H9 (cell line): ENCODE measurements around the gene RFT1. TPM values are rescaled to one million over a fixed set of nuclear protein-coding genes. Genes with fewer than 3 reads are reported as not detected.

Experiments
- DNase-seq: peaks from one replicate; pipeline ENCODE4 v3.0.0-alpha.2; 2017
- H2AFZ ChIP-seq: one replicate; pipeline ENCODE4 v1.6.1; 2013; ENCODE audit warnings: mild to moderate bottlenecking, low read length, control low read depth, moderate library complexity
- H2AK5ac ChIP-seq: 2 replicates; pipeline ENCODE4 v1.6.1; 2013; ENCODE audit warnings: low read length, control low read depth, mixed read lengths; ENCODE audit not compliant: insufficient read length
- H2BK120ac ChIP-seq: one replicate; pipeline ENCODE4 v1.6.1; 2013; ENCODE audit warnings: low read depth, mild to moderate bottlenecking, low read length, control low read depth, inconsistent platforms; ENCODE audit not compliant: poor library complexity, severe bottlenecking
- H2BK12ac ChIP-seq: 2 replicates; pipeline ENCODE4 v1.6.1; 2013; ENCODE audit warnings: low read length, control low read depth, mixed read lengths, low read depth; ENCODE audit not compliant: insufficient read length
- H2BK15ac ChIP-seq: 2 replicates; pipeline ENCODE4 v1.6.1; 2013; ENCODE audit warnings: low read depth, low read length, control low read depth
- H2BK20ac ChIP-seq: one replicate; pipeline ENCODE4 v1.6.1; 2013; ENCODE audit warnings: low read depth, mild to moderate bottlenecking, low read length, control low read depth, inconsistent platforms; ENCODE audit not compliant: poor library complexity, severe bottlenecking
- H2BK5ac ChIP-seq: 2 replicates; pipeline ENCODE4 v1.6.1; 2013; ENCODE audit warnings: low read length, control low read depth, mixed read lengths; ENCODE audit not compliant: insufficient read length
- H3K14ac ChIP-seq: 2 replicates; pipeline ENCODE4 v1.6.1; 2013; ENCODE audit warnings: low read length, control low read depth; ENCODE audit not compliant: insufficient read depth
- H3K18ac ChIP-seq: 2 replicates; pipeline ENCODE4 v1.6.1; 2013; ENCODE audit warnings: low read depth, mild to moderate bottlenecking, mixed read lengths, low read length, control low read depth; ENCODE audit not compliant: insufficient read length
- H3K23ac ChIP-seq: 2 replicates; pipeline ENCODE4 v1.6.1; 2013; ENCODE audit warnings: low read length, control low read depth, mixed read lengths, low read depth; ENCODE audit not compliant: insufficient read length
- H3K23me2 ChIP-seq: 2 replicates; pipeline ENCODE4 v1.6.1; 2013; ENCODE audit warnings: low read depth, mild to moderate bottlenecking, mixed read lengths, low read length, control low read depth; ENCODE audit not compliant: insufficient read length, poor library complexity, severe bottlenecking
- H3K27ac ChIP-seq: 2 replicates; pipeline ENCODE4 v1.5.1; 2013; ENCODE audit warnings: low read length, control low read depth, mixed read lengths, low read depth; ENCODE audit not compliant: insufficient read length
- H3K27me3 ChIP-seq: 2 replicates; pipeline ENCODE4 v1.6.1; 2013; ENCODE audit warnings: low read length, control low read depth, inconsistent platforms; ENCODE audit not compliant: insufficient read depth
- H3K4ac ChIP-seq: 2 replicates; pipeline ENCODE4 v1.6.1; 2013; ENCODE audit warnings: low read depth, mild to moderate bottlenecking, control low read depth, inconsistent platforms, low read length, moderate library complexity
- H3K4me1 ChIP-seq: 2 replicates; pipeline ENCODE4 v1.6.1; 2013; ENCODE audit warnings: low read length, control low read depth, inconsistent platforms; ENCODE audit not compliant: insufficient read depth
- H3K4me2 ChIP-seq: 2 replicates; pipeline ENCODE4 v1.6.1; 2013; ENCODE audit warnings: low read length, control low read depth, mixed read lengths; ENCODE audit not compliant: insufficient read length, insufficient read depth
- H3K56ac ChIP-seq: 2 replicates; pipeline ENCODE4 v1.6.1; 2013; ENCODE audit warnings: low read depth, mild to moderate bottlenecking, mixed read lengths, low read length, control low read depth; ENCODE audit not compliant: insufficient read length
- H3K79me1 ChIP-seq: 2 replicates; pipeline ENCODE4 v1.6.1; 2013; ENCODE audit warnings: low read depth, mild to moderate bottlenecking, moderate library complexity, low read length, control low read depth, inconsistent platforms; ENCODE audit not compliant: insufficient read depth, poor library complexity, severe bottlenecking
- H3K79me2 ChIP-seq: 2 replicates; pipeline ENCODE4 v1.6.1; 2013; ENCODE audit warnings: low read length, control low read depth, inconsistent platforms; ENCODE audit not compliant: insufficient read depth
- H3K9ac ChIP-seq: 2 replicates; pipeline ENCODE4 v1.6.1; 2013; ENCODE audit warnings: low read length, control low read depth, mixed read lengths; ENCODE audit not compliant: insufficient read length; ENCODE audit errors: extremely low read depth
- H3K9me3 ChIP-seq: one replicate; pipeline ENCODE4 v1.6.1; 2013; ENCODE audit warnings: low read depth, low read length, inconsistent platforms; ENCODE audit not compliant: control insufficient read depth
- H3T11ph ChIP-seq: one replicate; pipeline ENCODE4 v1.6.1; 2013; ENCODE audit warnings: mild to moderate bottlenecking, low read length, control low read depth, inconsistent platforms
- H4K20me1 ChIP-seq: one replicate; pipeline ENCODE4 v1.6.1; 2013; ENCODE audit not compliant: control insufficient read depth, insufficient read length, insufficient read depth
- H4K5ac ChIP-seq: 2 replicates; pipeline ENCODE4 v1.6.1; 2013; ENCODE audit warnings: low read depth, mild to moderate bottlenecking, mixed read lengths, low read length, control low read depth; ENCODE audit not compliant: insufficient read length
- H4K8ac ChIP-seq: replicated peaks from 2 replicates; pipeline ENCODE4 v1.6.1; 2013; ENCODE audit warnings: low read length, control low read depth, mixed read lengths, low read depth; ENCODE audit not compliant: insufficient read length
- H4K91ac ChIP-seq: 2 replicates; pipeline ENCODE4 v1.6.1; 2013; ENCODE audit warnings: low read depth, mild to moderate bottlenecking, moderate library complexity, mixed read lengths, low read length, control low read depth; ENCODE audit not compliant: insufficient read length
- H3K27ac Mint-ChIP-seq, 3 experiments: 2 replicates in 2 of 3; 3 replicates in 1 of 3; pipeline ENCODE4 v1.8.0; 2020 to 2021; ENCODE audit warnings: mixed read lengths in 3 of 3, mild to moderate bottlenecking in 1 of 3, moderate library complexity in 1 of 3
- H3K27me3 Mint-ChIP-seq: 2 replicates; pipeline ENCODE4 v1.8.0; 2021; ENCODE audit warnings: low read depth, mild to moderate bottlenecking, moderate library complexity, mixed read lengths
- H3K36me3 Mint-ChIP-seq, 3 experiments: 2 replicates in 2 of 3; 3 replicates in 1 of 3; pipeline ENCODE4 v1.8.0; 2020 to 2021; ENCODE audit warnings: low read depth in 3 of 3, mixed read lengths in 3 of 3; ENCODE audit not compliant: insufficient read depth in 1 of 3
- H3K4me1 Mint-ChIP-seq, 2 experiments: 2 replicates each; pipeline ENCODE4 v1.8.0; 2020; ENCODE audit warnings: mixed read lengths in 2 of 2
- H3K4me3 Mint-ChIP-seq, 2 experiments: 2 replicates in 1 of 2; 3 replicates in 1 of 2; pipeline ENCODE4 v1.8.0; 2020 to 2021; ENCODE audit warnings: mild to moderate bottlenecking in 2 of 2, mixed read lengths in 2 of 2, moderate library complexity in 1 of 2
- H3K9me3 Mint-ChIP-seq, 2 experiments: 2 replicates in 1 of 2; 3 replicates in 1 of 2; pipeline ENCODE4 v1.8.0; 2020; ENCODE audit warnings: mild to moderate bottlenecking in 2 of 2, mixed read lengths in 2 of 2, moderate library complexity in 1 of 2
- WGBS: extraction: QIAGEN DNeasy Blood & Tissue Kit; methylation state at CpG from one replicate; pipeline ENCODE4 v1.1.7; 2013; ENCODE audit warnings: missing lambda C conversion rate, low lambda C conversion rate, mixed read lengths; ENCODE audit not compliant: insufficient read length; ENCODE audit errors: extremely low coverage; 5-methylcytosine and 5-hydroxymethylcytosine counted together
- total RNA-seq: library from RNA; stranded (reverse); gene quantifications from 2 replicates; pipeline ENCODE4 v1.2.1, GENCODE V29; 2021
- TF ChIP-seq, protein P1 (sequence below): fragments of 200-600 bp; sonication (generic); conservative IDR thresholded peaks from 3 replicates; pipeline ENCODE4 v1.8.0; 2021; ENCODE audit warnings: antibody characterized with exemption, mild to moderate bottlenecking

RFT1 gene
- total RNA-seq, 1 experiment from 2014 or later: 24.1 TPM

DNA sequence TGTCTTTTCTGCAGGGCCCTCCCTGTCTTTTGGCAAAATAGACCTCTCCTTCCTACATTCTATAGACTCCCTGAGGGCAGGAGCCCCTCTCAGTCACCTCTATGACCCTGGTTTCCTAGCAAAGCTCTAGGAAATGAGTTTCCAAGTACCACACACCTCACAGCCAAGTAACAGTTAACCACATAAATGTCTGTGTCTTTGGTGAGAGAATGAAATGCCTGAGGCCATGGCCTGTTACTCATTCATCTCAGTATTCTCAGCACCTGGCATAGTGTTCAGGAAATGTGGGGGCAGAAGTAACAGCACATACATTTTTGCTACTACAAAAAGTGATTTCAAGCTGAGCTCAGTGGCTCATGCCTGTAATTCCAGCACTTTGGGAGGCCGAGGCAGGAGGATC lies 21.0 kb downstream of the RFT1 start:
- H3T11ph ChIP-seq: no peak overlapping the region
- no peak overlapping the region for H3K4ac ChIP-seq
- H2AK5ac ChIP-seq: no peak overlapping the region
- no peak for DNase-seq
- H3K27ac Mint-ChIP-seq: peak overlapping the region in 1 of 3 experiments; percentile 50; a peak in 1 of 7 replicates
- no peaks in the 10 kb centered on the region for H4K20me1 ChIP-seq
- no peak overlapping the region for H3K27ac ChIP-seq
- H2BK15ac ChIP-seq: no peak overlapping the region
- H3K23me2 ChIP-seq: no peaks in the 10 kb centered on the region
- H3K79me2 ChIP-seq: no peaks in the 10 kb centered on the region
- peaks cover 0 to 18% (median 17%) of the 10 kb centered on the region in 3 experiments; a peak in 4 of 7 replicates for H3K36me3 Mint-ChIP-seq
- H2BK12ac ChIP-seq: no peak overlapping the region
- H3K4me2 ChIP-seq: no peak overlapping the region
- H3K4me3 Mint-ChIP-seq: no peak overlapping the region
- no peaks in the 10 kb centered on the region for H3K9me3 Mint-ChIP-seq
- no peak overlapping the region for H3K14ac ChIP-seq
- no peak overlapping the region for H3K56ac ChIP-seq
- TF ChIP-seq, protein P1, sequence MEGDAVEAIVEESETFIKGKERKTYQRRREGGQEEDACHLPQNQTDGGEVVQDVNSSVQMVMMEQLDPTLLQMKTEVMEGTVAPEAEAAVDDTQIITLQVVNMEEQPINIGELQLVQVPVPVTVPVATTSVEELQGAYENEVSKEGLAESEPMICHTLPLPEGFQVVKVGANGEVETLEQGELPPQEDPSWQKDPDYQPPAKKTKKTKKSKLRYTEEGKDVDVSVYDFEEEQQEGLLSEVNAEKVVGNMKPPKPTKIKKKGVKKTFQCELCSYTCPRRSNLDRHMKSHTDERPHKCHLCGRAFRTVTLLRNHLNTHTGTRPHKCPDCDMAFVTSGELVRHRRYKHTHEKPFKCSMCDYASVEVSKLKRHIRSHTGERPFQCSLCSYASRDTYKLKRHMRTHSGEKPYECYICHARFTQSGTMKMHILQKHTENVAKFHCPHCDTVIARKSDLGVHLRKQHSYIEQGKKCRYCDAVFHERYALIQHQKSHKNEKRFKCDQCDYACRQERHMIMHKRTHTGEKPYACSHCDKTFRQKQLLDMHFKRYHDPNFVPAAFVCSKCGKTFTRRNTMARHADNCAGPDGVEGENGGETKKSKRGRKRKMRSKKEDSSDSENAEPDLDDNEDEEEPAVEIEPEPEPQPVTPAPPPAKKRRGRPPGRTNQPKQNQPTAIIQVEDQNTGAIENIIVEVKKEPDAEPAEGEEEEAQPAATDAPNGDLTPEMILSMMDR: no peak
- H2BK20ac ChIP-seq: no peak overlapping the region
- no peaks in the 10 kb centered on the region for H3K79me1 ChIP-seq
- H4K91ac ChIP-seq: no peak overlapping the region
- H3K23ac ChIP-seq: no peak overlapping the region
- no peak overlapping the region for H4K8ac ChIP-seq
- no peaks in the 10 kb centered on the region for H3K27me3 Mint-ChIP-seq
- H3K4me1 ChIP-seq: no peaks in the 10 kb centered on the region
- no peak overlapping the region for H2BK120ac ChIP-seq
- no peak overlapping the region for H2BK5ac ChIP-seq
- H3K9ac ChIP-seq: no peak overlapping the region
- no peak overlapping the region for H4K5ac ChIP-seq
- no peaks in the 10 kb centered on the region for H3K27me3 ChIP-seq
- no peaks in the 10 kb centered on the region for H3K9me3 ChIP-seq
- no peak overlapping the region for H3K18ac ChIP-seq
- no CpG with 5 or more reads among the region's 1 CpG for WGBS
- no peak overlapping the region for H2AFZ ChIP-seq
- H3K4me1 Mint-ChIP-seq: no peaks in the 10 kb centered on the region; a peak in 1 of 4 replicates
